ENCODE results near the gene ZNF367. TPM values are rescaled to one million over a fixed set of nuclear protein-coding genes. Genes with fewer than 3 reads are reported as not detected.
A peak's percentile ranks its signal among the peaks of the same experiment; 100 is the strongest.

ZNF367 gene
- total and polyA plus RNA-seq, 9 of the 15 experiments (the other 6 are each of a cell fraction or from before 2014, with no cell fraction given), result 2.7 to 14.4 (median 10.0) TPM

- peak; percentile 84 for TF ChIP-seq CTBP1 (IDR thresholded peaks at IDR 0.05; ENCODE audit: borderline replicate concordance)
- peak; percentile 83; the same call in 1 of the 2 replicates for TF ChIP-seq PHF8 (IDR thresholded peaks at IDR 0.05; ENCODE audit: borderline replicate concordance, low read length)
- TF ChIP-seq MEIS2 (IDR thresholded peaks at IDR 0.05; ENCODE audit: partially characterized antibody), result peak; percentile 51
- no peak for TF ChIP-seq FOXM1 (IDR thresholded peaks at IDR 0.05; ENCODE audit: low read depth)
- TF ChIP-seq FOXM1 (CRISPR knock-in tag; IDR thresholded peaks at IDR 0.05; ENCODE audit: low read depth), result no peak
- peak; percentile 83 for TF ChIP-seq L3MBTL2 (IDR thresholded peaks at IDR 0.05)
- TF ChIP-seq RBM25 (IDR thresholded peaks at IDR 0.05; ENCODE audit: low read depth, low read length, severe bottlenecking), result peak; percentile 100
- TF ChIP-seq ETS1 (conservative IDR thresholded peaks at IDR 0.05; ENCODE audit: control insufficient read depth, low read depth, low read length), result 0 out of 2 replicates have a peak, but pooled peaks have one; percentile 10
- peak in 1 of 2 experiments; percentile 70 for TF ChIP-seq E2F6 (IDR thresholded peaks at IDR 0.05; ENCODE audit: borderline replicate concordance in 1 of 2, extremely low read depth in 1 of 2, insufficient read depth in 1 of 2, insufficient read length in 1 of 2, low read depth in 1 of 2, low read length in 1 of 2, poor library complexity in 1 of 2, severe bottlenecking in 1 of 2)
- TF ChIP-seq MTA2 (IDR thresholded peaks at IDR 0.05; ENCODE audit: low read depth), result no peak
- peak; percentile 72; the same call in 1 of the 2 replicates for TF ChIP-seq ZBTB12 (CRISPR knock-in tag; IDR thresholded peaks at IDR 0.05)
- TF ChIP-seq CHD2 (IDR thresholded peaks at IDR 0.05; ENCODE audit: low read depth, low read length), result peak; percentile 52; the same call in 1 of the 2 replicates
These were observed 31.9 kb upstream of the ZNF367 start, which contains the start of gene HABP4 (continued) for GRCh38 chr9:96449845-96450612.

Data from K562 (cell line).